HepG2 (cell line): ENCODE results near the gene ESYT2.

ENCODE experiments used
- RERE ChIP-seq: IDR thresholded peaks from 2 replicates; pipeline ENCODE4 v1.6.1; 2016; ENCODE audit warnings: low read depth, missing genetic modification reagents, missing compliant biosample characterization
- ZC3H13 ChIP-seq: sonication (generic); formaldehyde crosslinking; IDR thresholded peaks from 2 replicates; pipeline ENCODE4 v1.8.1; 2023; ENCODE audit warnings: mild to moderate bottlenecking, missing genetic modification reagents, moderate library complexity

- TF ChIP-seq RERE (CRISPR knock-in tag) (no peak), ZC3H13 (CRISPR knock-in tag) (no peak)
Measured at GRCh38 chr7:158751199-158751598, 78.1 kb downstream of the ESYT2 start.
